NCI-H2029 treated with DMSO at 0.1 percent for 48 hours (cell line): ENCODE measurements around the gene RABEP1.
"Not testable (repeated sequence)": the region's sequence is repeated elsewhere in the genome, so short reads cannot be mapped to it uniquely, and the experiment has no call there.

Source experiments
- DNase-seq: peaks from one replicate; lab custom pipeline; 2025; lab: John Stamatoyannopoulos, UW

RABEP1 gene

DNA sequence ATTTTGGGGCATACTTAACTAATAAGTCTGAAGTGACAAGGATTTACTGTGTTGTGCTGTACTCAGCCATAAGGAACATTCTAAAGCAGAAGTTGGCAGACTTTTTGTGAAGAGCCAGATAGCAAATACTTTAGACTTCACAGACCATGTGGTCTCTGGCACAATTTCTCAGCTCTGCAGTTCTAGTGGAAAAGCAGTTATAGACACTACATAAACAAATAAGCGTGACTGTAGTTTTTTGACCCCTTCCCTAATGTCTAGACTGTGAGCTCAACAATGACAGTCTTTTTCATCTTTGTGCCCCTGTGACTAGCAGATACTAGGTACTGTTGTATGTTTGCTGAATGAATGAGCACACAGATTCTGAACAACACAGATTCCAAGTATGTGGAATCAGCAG is 142.8 kb downstream of the RABEP1 start:
- no peak for DNase-seq

DNA sequence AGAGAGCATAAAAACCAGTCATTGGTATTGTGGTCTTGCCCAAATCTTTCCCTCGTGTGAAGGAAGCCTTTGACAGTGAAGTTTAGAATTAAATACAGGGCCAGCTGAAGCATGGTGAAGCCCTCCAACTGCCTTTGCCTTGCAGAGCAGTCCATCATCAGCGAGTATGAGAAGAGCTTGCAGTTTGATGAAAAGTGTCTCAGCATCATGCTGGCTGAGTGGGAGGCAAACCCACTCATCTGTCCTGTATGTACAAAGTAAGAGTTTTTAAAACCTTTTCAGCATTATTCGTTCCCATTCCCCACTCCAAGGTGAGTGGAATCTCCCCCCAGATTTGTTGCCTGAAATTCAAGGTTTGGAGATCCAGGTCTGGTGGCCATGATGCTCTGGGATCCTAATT is 143.7 kb downstream of the RABEP1 start:
- DNase-seq: no peak

DNA sequence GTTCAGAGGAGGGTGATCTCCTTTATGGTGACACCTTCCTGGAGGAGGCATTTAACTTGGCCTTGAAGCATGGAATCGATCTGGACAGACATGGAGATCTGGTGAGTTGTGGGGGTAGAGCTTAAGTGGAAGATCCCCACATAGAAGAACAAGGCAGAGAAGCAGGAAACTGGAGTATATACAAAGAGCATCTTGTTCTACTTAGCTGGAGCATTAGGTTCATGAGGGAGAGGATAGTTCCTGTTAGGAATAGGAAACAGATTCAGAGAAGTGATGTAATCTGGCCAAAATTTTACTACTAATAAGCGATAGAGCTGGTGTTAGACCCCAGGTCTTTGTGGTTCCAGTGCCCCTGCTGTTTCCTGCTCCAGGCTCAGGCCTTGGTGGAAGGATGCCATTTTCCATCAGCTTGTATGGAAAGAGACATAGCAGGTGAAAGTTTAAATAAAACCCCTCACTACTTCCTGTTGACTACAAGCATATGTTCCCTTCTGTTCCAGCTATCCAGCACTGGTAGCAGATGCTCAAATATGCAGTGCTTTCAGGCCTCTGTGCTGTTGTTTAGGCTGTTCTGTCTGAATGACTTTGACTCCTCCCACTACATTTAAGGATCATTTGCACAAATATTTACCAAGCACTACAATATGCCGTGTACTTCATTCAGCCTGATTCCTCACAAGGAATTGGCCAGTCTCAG is 147.3 kb downstream of the RABEP1 start:
- DNase-seq: peak; percentile 45

DNA sequence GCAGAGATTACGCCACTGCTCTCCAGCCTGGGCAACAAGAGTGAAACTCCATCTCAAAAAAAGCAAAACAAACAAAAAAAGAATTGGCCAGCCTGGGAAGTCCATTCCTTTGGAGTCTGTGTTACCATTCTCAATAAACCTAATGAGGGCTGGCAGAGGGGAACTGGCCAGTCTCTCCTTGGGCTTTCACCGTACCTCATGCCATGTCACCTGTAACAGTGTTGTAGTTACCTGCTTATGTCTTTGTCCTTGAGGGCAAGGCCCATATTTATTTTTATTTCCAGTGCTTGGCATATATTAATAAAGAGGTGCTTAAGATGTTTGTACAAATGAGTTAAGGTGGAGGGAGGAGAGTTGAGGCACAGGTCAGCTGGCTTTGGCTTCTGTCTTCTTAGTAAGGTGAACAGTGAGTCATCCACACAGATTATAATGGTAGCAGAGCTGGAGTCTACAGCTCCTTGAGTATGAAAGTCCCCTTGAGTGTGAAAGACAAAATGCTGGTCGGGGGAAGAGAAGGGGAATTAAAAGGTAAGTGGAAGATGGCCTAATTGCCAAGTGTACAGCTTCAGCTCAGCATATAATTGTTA is 148.4 kb downstream of the RABEP1 start:
- no peak for DNase-seq

DNA sequence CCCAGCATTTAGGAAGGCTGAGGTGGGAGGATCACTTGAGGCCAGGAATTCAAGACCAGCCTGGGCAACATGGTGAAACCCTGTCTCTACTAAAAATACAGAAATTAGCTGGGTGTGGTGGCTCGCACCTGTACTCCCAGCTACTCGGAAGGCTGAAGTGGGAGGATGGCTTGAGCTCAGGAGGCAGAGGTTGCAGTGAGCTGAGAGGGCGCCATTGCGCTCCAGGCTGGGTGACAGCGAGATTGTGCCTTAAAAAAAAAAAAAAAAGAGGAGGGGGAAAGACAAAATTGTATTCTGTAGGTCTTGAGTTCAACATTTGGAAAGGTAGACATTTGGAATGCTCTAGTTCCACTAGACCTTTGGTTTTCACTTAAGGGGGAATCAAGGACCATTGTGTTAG is 149.2 kb downstream of the RABEP1 start:
- not testable (repeated sequence) for DNase-seq

DNA sequence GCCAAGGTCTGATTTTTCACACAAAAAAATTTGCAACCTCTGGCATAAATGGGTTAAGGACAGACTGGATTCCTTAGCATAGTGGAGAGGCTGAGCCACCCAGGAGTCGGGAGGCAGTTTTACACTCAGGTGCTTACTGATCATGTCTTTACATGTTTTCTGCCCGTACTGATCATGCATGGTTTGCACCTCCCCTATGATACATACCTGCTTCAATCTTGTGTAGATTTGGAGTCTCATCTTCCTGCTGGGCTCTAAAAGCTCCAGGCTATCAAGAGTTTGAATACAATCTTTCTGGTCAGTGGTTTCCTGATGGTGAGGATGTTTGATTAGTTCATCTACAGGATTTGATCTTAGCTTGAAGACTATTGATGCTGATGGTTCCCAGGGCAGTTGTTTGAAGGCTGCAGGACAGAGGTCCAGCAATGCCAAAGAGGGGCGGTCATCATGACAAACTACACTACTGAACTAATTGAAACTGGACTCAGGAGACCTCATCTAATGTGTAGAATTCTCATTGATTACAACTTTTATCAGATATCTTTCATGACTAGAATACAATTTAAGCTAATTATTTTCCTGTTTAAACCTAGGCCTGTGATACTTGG is 150.0 kb downstream of the RABEP1 start:
- DNase-seq: no peak

DNA sequence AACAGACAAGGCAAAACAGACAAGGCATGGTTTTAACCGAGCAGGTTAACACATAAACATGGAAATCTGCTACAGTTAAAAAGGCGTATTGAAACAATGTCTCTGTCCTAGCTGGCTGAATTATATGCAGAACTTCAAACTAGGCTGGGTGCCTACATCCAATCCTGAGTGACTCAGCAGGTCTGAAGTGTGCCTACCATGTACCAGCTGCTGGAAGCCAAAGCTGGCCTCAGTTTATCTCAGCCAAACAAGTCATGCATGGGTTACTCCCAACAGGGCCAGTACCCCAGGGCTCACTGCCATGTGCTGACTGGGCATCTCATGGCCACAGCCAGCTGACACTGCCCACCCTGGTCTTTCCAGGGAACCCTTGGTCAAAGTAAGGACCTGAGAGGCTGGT is 152.9 kb downstream of the RABEP1 start:
- no peak for DNase-seq
